Vagina (tissue), 2 donors: ENCODE results near the gene OSBP2. TPM values are rescaled to one million over a fixed set of nuclear protein-coding genes. Genes with fewer than 3 reads are reported as not detected.

Experiments
- DNase-seq, 2 donors: peaks; one replicate each; pipeline ENCODE4 v3.0.0-alpha.2; 2017; ENCODE audit errors: extremely low spot score in 2 of 2
- H3K27ac ChIP-seq: fragments of 200-600 bp; sonication (generic); one replicate; pipeline ENCODE4 v1.5.1; 2019
- H3K27me3 ChIP-seq: fragments of 200-600 bp; sonication (generic); one replicate; pipeline ENCODE4 v1.5.1; 2019
- H3K36me3 ChIP-seq, 2 donors: fragments of 200-600 bp; sonication (generic); one replicate each; pipeline ENCODE4 v1.5.1; 2017 to 2019
- H3K4me1 ChIP-seq: fragments of 200-600 bp; sonication (generic); one replicate; pipeline ENCODE4 v1.5.1; 2019
- H3K4me3 ChIP-seq, 2 donors: fragments of 200-600 bp; sonication (generic); 1 replicate in 1 of 2; 2 replicates in 1 of 2; pipeline ENCODE4 v1.5.1; 2016 to 2019
- H3K9me3 ChIP-seq: fragments of 200-600 bp; sonication (generic); one replicate; pipeline ENCODE4 v1.5.1; 2019
- POLR2A ChIP-seq, 2 donors: fragments of 450-650 bp; IDR thresholded peaks; one replicate each; pipeline ENCODE4 v1.6.1; 2017; ENCODE audit warnings: antibody characterized with exemption in 2 of 2, mild to moderate bottlenecking in 2 of 2, moderate library complexity in 2 of 2
- POLR2AphosphoS5 ChIP-seq, 2 donors: sonication (generic); formaldehyde crosslinking; IDR thresholded peaks; one replicate each; pipeline ENCODE4 v1.9.0; 2017; ENCODE audit warnings: antibody characterized with exemption in 2 of 2, mild to moderate bottlenecking in 2 of 2, low read depth in 1 of 2; ENCODE audit not compliant: insufficient read depth in 1 of 2
- intact Hi-C: fragments of 100-400 bp; cut with DNase I; formaldehyde crosslinking; loops from one replicate; pipeline ENCODE4 v1.15.1; 2023
- total RNA-seq: library from RNA; depleted of rRNA; stranded (reverse); fragments of >200 nt; gene quantifications from one replicate; pipeline ENCODE4 v1.2.3, GENCODE V29; 2016
- TF ChIP-seq, protein P1 (sequence below), 3 experiments: fragments of 450-650 bp in 2 of 3; fragments of 200-600 bp in 1 of 3; sonication (generic) in 1 of 3; IDR thresholded peaks; one replicate each; pipeline ENCODE4 v1.5.1; 2017 to 2019; ENCODE audit warnings: antibody characterized with exemption in 3 of 3, mild to moderate bottlenecking in 2 of 3, moderate library complexity in 2 of 3

OSBP2 gene
- total RNA-seq, 1 donor from 2014 or later, result 3.7 TPM

DNA sequence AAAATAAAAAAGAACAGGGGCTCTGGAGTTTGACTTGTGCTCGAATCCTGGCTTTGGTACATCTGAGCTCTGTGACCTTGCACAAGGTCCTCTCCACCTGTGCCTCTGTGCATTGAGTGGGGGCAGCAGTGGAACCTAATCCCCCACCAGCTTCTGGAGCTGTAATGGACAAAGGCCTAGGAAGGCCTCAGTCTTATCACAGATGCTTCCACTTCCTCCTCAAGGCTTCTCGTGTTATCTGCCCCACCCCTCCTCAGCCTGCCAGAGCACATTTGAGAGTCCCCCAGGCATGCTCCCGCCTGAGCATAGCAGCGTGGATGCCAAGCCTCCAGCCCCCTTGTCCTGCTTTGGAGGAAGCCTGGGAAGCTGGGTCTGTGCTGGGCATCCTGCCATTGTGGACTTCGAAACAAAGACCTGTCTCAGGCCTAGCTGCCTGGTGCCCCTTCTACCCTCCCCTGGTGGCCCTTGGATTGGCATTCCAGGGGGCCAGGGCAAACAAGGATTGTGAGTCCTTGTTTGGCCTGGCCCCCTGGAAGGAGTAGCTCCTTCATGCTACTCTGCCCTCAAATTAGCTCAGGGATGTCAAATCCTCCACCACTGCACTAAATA lies 44.1 kb upstream of the OSBP2 start:
- intact Hi-C loops, result no loop called here
- Histone ChIP-seq H3K4me1 (no peaks in the 10 kb centered on the region), H3K4me3 (no peak overlapping the region), H3K27ac (no peak overlapping the region), H3K36me3 (peaks cover 0 to 5% of the 10 kb centered on the region in 2 donors), H3K27me3 (no peaks in the 10 kb centered on the region), H3K9me3 (no peaks in the 10 kb centered on the region)
- DNase-seq, result no peak
- TF ChIP-seq POLR2AphosphoS5 (IDR thresholded peaks at IDR 0.05; ENCODE audit: insufficient read depth in 1 of 2, low read depth in 1 of 2) (no peak), POLR2A (IDR thresholded peaks at IDR 0.05) (no peak)
- TF ChIP-seq, protein P1, sequence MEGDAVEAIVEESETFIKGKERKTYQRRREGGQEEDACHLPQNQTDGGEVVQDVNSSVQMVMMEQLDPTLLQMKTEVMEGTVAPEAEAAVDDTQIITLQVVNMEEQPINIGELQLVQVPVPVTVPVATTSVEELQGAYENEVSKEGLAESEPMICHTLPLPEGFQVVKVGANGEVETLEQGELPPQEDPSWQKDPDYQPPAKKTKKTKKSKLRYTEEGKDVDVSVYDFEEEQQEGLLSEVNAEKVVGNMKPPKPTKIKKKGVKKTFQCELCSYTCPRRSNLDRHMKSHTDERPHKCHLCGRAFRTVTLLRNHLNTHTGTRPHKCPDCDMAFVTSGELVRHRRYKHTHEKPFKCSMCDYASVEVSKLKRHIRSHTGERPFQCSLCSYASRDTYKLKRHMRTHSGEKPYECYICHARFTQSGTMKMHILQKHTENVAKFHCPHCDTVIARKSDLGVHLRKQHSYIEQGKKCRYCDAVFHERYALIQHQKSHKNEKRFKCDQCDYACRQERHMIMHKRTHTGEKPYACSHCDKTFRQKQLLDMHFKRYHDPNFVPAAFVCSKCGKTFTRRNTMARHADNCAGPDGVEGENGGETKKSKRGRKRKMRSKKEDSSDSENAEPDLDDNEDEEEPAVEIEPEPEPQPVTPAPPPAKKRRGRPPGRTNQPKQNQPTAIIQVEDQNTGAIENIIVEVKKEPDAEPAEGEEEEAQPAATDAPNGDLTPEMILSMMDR (IDR thresholded peaks at IDR 0.05), result no peak

DNA sequence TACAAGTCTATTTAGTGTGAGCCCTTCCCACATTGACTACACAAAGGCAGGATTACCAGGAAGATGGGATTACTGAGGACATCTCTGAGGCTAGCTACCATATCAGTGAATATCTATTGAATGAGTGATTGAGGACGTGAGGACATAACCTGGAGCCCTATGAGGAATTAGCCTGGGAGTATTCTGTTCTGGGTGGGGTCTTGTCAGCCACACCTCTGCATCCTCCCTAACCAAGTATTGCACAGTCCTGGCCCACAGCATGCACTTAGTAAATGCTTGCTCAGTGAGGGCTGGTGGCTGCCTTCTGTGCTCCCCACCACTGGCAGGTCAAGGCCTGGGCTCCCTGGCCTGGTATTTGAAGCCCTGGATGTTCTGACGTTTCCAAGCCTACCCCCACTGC lies 41.8 kb upstream of the OSBP2 start:
- Histone ChIP-seq H3K36me3 (peaks cover 0 to 5% of the 10 kb centered on the region in 2 donors), H3K9me3 (no peaks in the 10 kb centered on the region), H3K27ac (no peak overlapping the region), H3K4me3 (no peak overlapping the region), H3K27me3 (no peaks in the 10 kb centered on the region), H3K4me1 (no peaks in the 10 kb centered on the region)
- TF ChIP-seq POLR2A (IDR thresholded peaks at IDR 0.05) (no peak), POLR2AphosphoS5 (IDR thresholded peaks at IDR 0.05; ENCODE audit: insufficient read depth in 1 of 2, low read depth in 1 of 2) (no peak)
- TF ChIP-seq, protein P1 (IDR thresholded peaks at IDR 0.05), result no peak
- intact Hi-C loops, result no loop called here
- DNase-seq, result no peak

DNA sequence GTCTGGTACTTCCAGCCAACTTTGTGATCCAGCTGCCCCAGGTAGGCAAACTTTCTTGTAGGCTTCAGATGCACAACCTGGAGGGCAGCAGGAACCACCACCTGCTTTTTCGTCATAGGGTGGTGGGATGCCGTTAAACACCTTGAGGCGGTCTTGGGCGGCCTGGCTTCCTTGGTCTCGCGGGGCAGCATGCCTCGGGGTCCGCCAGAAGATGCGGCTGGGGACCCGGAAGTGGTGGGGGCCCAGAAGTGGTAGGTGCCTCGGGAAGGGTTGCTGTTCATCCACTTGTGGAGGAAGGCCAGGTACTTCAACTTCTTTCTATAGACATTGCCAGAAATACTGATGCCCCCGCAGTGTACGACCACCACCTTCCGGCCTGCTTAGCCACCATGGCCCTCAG lies 40.3 kb upstream of the OSBP2 start:
- Histone ChIP-seq H3K4me1 (no peaks in the 10 kb centered on the region), H3K9me3 (no peaks in the 10 kb centered on the region), H3K36me3 (peaks cover 0 to 5% of the 10 kb centered on the region in 2 donors), H3K27me3 (no peaks in the 10 kb centered on the region), H3K4me3 (no peak overlapping the region), H3K27ac (no peak overlapping the region)
- intact Hi-C loops, result no loop called here
- no peak for DNase-seq
- no peak for TF ChIP-seq POLR2AphosphoS5 (IDR thresholded peaks at IDR 0.05; ENCODE audit: insufficient read depth in 1 of 2, low read depth in 1 of 2)
- no peak for TF ChIP-seq POLR2A (IDR thresholded peaks at IDR 0.05)
- TF ChIP-seq, protein P1 (IDR thresholded peaks at IDR 0.05), result no peak

DNA sequence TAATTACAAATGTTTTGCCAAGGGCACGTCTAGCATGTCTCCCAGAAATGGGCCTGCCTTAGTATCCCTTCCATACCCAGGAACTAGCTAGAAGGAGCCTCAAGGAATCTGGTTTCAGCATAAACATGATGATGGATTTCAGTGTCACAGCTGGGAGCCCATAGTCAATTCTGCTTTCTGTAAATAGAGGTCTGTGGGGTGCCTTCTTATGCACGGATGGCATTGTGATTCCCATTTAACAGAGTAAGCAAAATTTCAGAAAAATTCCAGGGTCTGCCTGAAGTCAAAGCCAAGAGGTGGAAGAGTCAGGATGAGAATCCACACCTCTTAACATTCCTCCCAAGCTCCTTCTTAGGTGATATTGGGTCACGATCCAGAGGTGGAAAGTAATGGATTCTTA lies 39.1 kb upstream of the OSBP2 start:
- no peaks in the 10 kb centered on the region for H3K9me3 ChIP-seq
- TF ChIP-seq POLR2A (IDR thresholded peaks at IDR 0.05) (no peak), POLR2AphosphoS5 (IDR thresholded peaks at IDR 0.05; ENCODE audit: insufficient read depth in 1 of 2, low read depth in 1 of 2) (no peak)
- TF ChIP-seq, protein P1 (IDR thresholded peaks at IDR 0.05), result no peak

DNA sequence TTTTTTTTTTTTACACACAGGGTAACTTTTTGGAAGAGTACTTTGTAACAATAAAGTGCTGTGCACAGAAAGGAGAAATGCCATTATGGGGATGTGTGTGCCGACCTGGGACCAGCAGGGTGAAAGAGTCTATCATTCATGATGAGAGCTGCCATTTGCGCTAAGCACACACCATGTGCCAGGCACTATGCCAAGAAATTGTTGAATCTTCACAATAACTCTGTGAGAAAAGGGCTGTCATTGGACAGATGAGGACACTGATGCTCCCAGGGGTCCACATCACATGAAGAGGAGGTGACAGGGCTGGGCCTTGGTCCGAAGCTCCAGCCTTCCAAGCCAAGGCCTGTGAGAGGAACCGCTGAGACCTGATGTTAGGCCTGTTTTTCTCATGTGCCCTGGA lies 32.6 kb upstream of the OSBP2 start:
- Histone ChIP-seq H3K27ac (no peak overlapping the region), H3K9me3 (no peaks in the 10 kb centered on the region), H3K27me3 (no peaks in the 10 kb centered on the region), H3K4me3 (no peak overlapping the region), H3K36me3 (peaks cover 0 to 23% of the 10 kb centered on the region in 2 donors), H3K4me1 (peaks cover 10% of the 10 kb centered on the region)
- intact Hi-C loops, result no loop called here
- TF ChIP-seq POLR2AphosphoS5 (IDR thresholded peaks at IDR 0.05; ENCODE audit: insufficient read depth in 1 of 2, low read depth in 1 of 2), result no peak
- TF ChIP-seq, protein P1 (IDR thresholded peaks at IDR 0.05), result no peak
- TF ChIP-seq POLR2A (IDR thresholded peaks at IDR 0.05), result no peak
- DNase-seq, result no peak

More for the DNA sequence above, 39.1 kb upstream of the OSBP2 start:
- H3K27ac ChIP-seq, result no peak overlapping the region
- intact Hi-C loops, result no loop called here
- H3K4me1 ChIP-seq, result no peaks in the 10 kb centered on the region
- peaks cover 0 to 5% of the 10 kb centered on the region in 2 donors for H3K36me3 ChIP-seq
- H3K27me3 ChIP-seq, result no peaks in the 10 kb centered on the region
- no peak for DNase-seq
- no peak overlapping the region for H3K4me3 ChIP-seq
